Measurements from ENCODE around the gene STAG1.

STAG1 gene

DNA sequence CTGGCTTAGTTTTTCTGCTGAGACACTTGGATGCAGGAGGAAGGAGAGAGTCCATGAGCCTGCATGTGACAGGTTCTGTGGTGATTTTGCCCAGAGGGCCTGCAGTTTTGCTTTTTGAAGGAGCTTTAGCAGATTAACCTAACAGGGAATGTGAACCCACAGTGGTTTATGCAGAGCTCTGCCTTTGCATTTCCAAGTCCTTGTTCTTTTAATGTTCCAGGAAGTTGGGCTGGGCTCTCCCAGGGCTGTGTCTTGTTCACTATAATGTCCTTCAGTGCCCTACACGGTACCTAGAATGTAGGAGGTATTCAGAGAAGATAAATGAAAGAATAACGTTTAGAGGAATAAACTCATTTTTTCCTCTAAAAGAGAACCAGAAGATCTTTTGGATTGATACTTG, 451.7 kb downstream of the STAG1 start:
- no peak for DNase-seq

DNA sequence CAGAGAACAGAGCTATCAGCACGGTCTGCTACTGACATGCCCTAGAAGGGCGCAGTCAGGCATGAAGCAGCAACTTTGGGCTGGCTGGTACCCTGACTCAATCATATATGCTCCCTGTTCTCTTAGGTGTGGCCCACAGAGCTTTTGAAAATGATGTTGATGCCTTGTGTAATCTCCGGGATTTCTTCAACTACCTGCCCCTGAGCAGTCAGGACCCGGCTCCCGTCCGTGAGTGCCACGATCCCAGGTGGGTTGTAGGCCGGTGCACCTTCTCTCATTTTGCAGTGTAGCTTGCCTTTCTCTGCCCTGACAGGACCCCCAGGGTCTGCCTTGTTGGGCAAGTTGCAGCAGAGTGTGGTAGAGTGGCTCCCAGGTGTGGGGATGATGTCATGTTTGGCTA, 454.4 kb downstream of the STAG1 start:
- no peak for DNase-seq

DNA sequence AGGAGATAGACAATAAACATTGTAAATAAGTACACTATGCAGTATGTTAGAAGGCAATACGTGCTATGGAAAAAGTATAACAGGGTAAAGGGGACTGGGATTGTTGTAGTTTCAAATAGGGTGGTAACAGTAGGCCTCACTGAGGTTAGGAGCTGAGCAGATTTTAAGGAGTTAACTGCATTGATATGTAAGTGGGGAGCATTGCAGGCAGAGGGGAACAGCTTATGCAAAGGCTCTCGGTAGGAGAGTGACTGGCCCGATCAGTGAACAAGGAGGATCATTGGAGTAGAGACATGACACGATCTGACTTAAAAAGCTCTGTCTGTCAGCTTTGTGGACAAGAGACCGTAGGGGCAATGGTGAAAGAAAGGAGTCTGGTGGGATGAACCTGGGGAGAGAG, 455.2 kb downstream of the STAG1 start:
- no peak for DNase-seq

GRCh38 chr3:136294176-136294575, 458.0 kb downstream of the STAG1 start:
- no peak for DNase-seq

- DNase-seq = no peak
These were observed 458.9 kb downstream of the STAG1 start for GRCh38 chr3:136293279-136293678.

DNA sequence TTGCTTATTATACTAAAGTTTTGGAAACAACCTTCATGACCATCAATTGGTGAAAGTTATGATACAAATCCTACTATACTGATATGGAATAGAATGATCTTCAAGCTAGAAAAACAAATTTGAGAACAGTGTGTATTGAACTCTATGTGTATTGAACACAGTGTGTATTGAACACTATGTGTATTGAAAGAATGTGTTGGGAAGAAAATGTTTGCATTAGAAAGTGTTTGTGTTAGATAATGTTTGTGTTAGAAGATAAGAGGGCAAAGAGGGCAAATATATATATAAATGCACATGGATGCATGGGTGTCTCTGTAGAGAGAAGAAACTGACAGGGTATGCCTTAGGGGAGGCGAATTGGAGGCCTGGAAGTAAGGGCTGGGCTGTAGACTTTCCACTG, 459.7 kb downstream of the STAG1 start:
- DNase-seq = no peak

- no peak for DNase-seq
These were observed 460.9 kb downstream of the STAG1 start for GRCh38 chr3:136291302-136291701.

Measured in SW 1271 (cell line).